ENCODE results near the gene RASSF1.
"Not testable (repeated sequence)": the region's sequence is repeated elsewhere in the genome, so short reads cannot be mapped to it uniquely, and the experiment has no call there.

DNA sequence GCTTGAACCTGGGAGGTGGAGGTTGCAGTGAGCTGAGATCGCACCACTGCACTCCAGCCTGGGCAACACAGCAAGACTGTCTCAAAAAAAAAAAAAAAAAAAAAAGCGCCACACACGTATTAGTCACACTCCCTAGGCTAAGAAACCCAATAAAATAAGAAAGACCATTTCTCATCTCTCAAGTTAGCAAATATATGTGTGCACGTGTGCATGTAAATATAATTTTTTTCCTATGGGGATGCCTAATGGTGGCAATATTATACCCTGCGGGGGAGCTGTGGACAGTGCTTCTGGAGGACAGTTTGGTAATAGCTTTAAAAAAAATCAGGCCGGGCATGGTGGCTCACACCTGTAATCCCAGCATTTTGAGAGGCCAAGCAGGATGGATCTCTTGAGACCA, 56.5 kb downstream of the RASSF1 start:
- TF ChIP-seq, protein P1, sequence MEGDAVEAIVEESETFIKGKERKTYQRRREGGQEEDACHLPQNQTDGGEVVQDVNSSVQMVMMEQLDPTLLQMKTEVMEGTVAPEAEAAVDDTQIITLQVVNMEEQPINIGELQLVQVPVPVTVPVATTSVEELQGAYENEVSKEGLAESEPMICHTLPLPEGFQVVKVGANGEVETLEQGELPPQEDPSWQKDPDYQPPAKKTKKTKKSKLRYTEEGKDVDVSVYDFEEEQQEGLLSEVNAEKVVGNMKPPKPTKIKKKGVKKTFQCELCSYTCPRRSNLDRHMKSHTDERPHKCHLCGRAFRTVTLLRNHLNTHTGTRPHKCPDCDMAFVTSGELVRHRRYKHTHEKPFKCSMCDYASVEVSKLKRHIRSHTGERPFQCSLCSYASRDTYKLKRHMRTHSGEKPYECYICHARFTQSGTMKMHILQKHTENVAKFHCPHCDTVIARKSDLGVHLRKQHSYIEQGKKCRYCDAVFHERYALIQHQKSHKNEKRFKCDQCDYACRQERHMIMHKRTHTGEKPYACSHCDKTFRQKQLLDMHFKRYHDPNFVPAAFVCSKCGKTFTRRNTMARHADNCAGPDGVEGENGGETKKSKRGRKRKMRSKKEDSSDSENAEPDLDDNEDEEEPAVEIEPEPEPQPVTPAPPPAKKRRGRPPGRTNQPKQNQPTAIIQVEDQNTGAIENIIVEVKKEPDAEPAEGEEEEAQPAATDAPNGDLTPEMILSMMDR (conservative IDR thresholded peaks at IDR 0.05; ENCODE audit: low read depth, low read length), result not testable (repeated sequence)
- not testable (repeated sequence) for TF ChIP-seq POLR2A (IDR thresholded peaks at IDR 0.05; ENCODE audit: low read depth, low read length); MXI1 (IDR thresholded peaks at IDR 0.05; ENCODE audit: borderline replicate concordance, low read depth, low read length); RCOR1 (IDR thresholded peaks at IDR 0.05; ENCODE audit: insufficient replicate concordance, low read length); FOS (IDR thresholded peaks at IDR 0.05; ENCODE audit: low read depth, low read length); BHLHE40 (IDR thresholded peaks at IDR 0.05; ENCODE audit: low read depth, low read length); MAFK (IDR thresholded peaks at IDR 0.05; ENCODE audit: low read depth, low read length)
- TF ChIP-seq, protein P2, sequence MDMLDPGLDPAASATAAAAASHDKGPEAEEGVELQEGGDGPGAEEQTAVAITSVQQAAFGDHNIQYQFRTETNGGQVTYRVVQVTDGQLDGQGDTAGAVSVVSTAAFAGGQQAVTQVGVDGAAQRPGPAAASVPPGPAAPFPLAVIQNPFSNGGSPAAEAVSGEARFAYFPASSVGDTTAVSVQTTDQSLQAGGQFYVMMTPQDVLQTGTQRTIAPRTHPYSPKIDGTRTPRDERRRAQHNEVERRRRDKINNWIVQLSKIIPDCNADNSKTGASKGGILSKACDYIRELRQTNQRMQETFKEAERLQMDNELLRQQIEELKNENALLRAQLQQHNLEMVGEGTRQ (IDR thresholded peaks at IDR 0.05; ENCODE audit: low read depth, low read length), result not testable (repeated sequence)
- TF ChIP-seq, protein P3, sequence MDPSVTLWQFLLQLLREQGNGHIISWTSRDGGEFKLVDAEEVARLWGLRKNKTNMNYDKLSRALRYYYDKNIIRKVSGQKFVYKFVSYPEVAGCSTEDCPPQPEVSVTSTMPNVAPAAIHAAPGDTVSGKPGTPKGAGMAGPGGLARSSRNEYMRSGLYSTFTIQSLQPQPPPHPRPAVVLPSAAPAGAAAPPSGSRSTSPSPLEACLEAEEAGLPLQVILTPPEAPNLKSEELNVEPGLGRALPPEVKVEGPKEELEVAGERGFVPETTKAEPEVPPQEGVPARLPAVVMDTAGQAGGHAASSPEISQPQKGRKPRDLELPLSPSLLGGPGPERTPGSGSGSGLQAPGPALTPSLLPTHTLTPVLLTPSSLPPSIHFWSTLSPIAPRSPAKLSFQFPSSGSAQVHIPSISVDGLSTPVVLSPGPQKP (IDR thresholded peaks at IDR 0.05; ENCODE audit: borderline replicate concordance, low read depth, low read length), result not testable (repeated sequence)

All from IMR-90 (cell line).